Liver (tissue), 9 donors: ENCODE results near the gene MAGEA6. TPM values are rescaled to one million over a fixed set of nuclear protein-coding genes. Genes with fewer than 3 reads are reported as not detected.
"Not testable (repeated sequence)": the region's sequence is repeated elsewhere in the genome, so short reads cannot be mapped to it uniquely, and the experiment has no call there.

ENCODE experiments used
- DNase-seq: peaks from one replicate; pipeline ENCODE4 v3.0.0-alpha.2; 2017; ENCODE audit warnings: low spot score
- H3K27ac ChIP-seq, 2 donors: one replicate each; pipeline ENCODE4 v1.7.0; 2013; ENCODE audit warnings: inconsistent platforms in 2 of 2, low read length in 2 of 2, control low read depth in 1 of 2, low read depth in 1 of 2, mild to moderate bottlenecking in 1 of 2
- H3K27me3 ChIP-seq, 4 donors: one replicate each; pipeline versions ENCODE4 v1.6.1 to v1.7.0; 2013; ENCODE audit warnings: low read length in 3 of 4, inconsistent platforms in 1 of 4, mild to moderate bottlenecking in 1 of 4, moderate library complexity in 1 of 4; ENCODE audit not compliant: control insufficient read depth in 4 of 4, insufficient read depth in 4 of 4
- H3K36me3 ChIP-seq, 4 donors: one replicate each; pipeline versions ENCODE4 v1.6.1 to v1.7.0; 2013; ENCODE audit warnings: low read length in 3 of 4, mild to moderate bottlenecking in 3 of 4, low read depth in 1 of 4, moderate library complexity in 1 of 4; ENCODE audit not compliant: control insufficient read depth in 4 of 4, insufficient read depth in 3 of 4
- H3K4me1 ChIP-seq, 4 donors: one replicate each; pipeline versions ENCODE4 v1.6.1 to v1.7.0; 2013; ENCODE audit warnings: low read length in 3 of 4, mild to moderate bottlenecking in 3 of 4, moderate library complexity in 1 of 4; ENCODE audit not compliant: control insufficient read depth in 4 of 4, insufficient read depth in 4 of 4
- H3K4me3 ChIP-seq, 3 donors: one replicate each; pipeline versions ENCODE4 v1.6.1 to v1.7.0; 2013; ENCODE audit warnings: low read length in 3 of 3, control low read depth in 1 of 3, low read depth in 1 of 3, mild to moderate bottlenecking in 1 of 3
- H3K9ac ChIP-seq, 2 donors: one replicate each; pipeline ENCODE4 v1.7.0; 2013; ENCODE audit warnings: low read length in 2 of 2, mild to moderate bottlenecking in 2 of 2, moderate library complexity in 2 of 2, control low read depth in 1 of 2, low read depth in 1 of 2
- H3K9me3 ChIP-seq, 4 donors: one replicate each; pipeline versions ENCODE4 v1.6.1 to v1.7.0; 2013; ENCODE audit warnings: low read length in 3 of 4; ENCODE audit not compliant: control insufficient read depth in 4 of 4
- ATF3 ChIP-seq: IDR thresholded peaks from 2 replicates; pipeline ENCODE4 v1.6.1; 2016; ENCODE audit warnings: antibody characterized with exemption
- CTCF ChIP-seq: fragments of 150-350 bp; IDR thresholded peaks from 2 replicates; pipeline ENCODE4 v1.5.1; 2017; ENCODE audit warnings: improper control_type of control experiment, low read depth, low read length; ENCODE audit not compliant: missing input control
- EGR1 ChIP-seq, 2 donors: IDR thresholded peaks; 2 replicates each; pipeline ENCODE4 v1.6.1; 2016 to 2018; ENCODE audit warnings: antibody characterized with exemption in 2 of 2, low read depth in 2 of 2
- FOXA2 ChIP-seq: IDR thresholded peaks from 2 replicates; pipeline ENCODE4 v1.6.1; 2016; ENCODE audit warnings: antibody characterized with exemption
- GABPA ChIP-seq, 2 donors: IDR thresholded peaks in 1 of 2; conservative IDR thresholded peaks in 1 of 2; 2 replicates each; pipeline ENCODE4 v1.6.1; 2016; ENCODE audit warnings: antibody characterized with exemption in 2 of 2, mild to moderate bottlenecking in 1 of 2, moderate library complexity in 1 of 2
- HNF4A ChIP-seq, 2 donors: conservative IDR thresholded peaks; 2 replicates each; pipeline ENCODE4 v1.6.1; 2016; ENCODE audit warnings: antibody characterized with exemption in 2 of 2, mild to moderate bottlenecking in 2 of 2
- REST ChIP-seq: IDR thresholded peaks from 2 replicates; pipeline ENCODE4 v1.6.1; 2016; ENCODE audit warnings: antibody characterized with exemption, mild to moderate bottlenecking
- TAF1 ChIP-seq: conservative IDR thresholded peaks from 2 replicates; pipeline ENCODE4 v1.6.1; 2016; ENCODE audit warnings: antibody characterized with exemption, mild to moderate bottlenecking
- YY1 ChIP-seq: IDR thresholded peaks from 2 replicates; pipeline ENCODE4 v1.6.1; 2016; ENCODE audit warnings: antibody characterized with exemption, mild to moderate bottlenecking
- WGBS: extraction: QIAGEN DNeasy Blood & Tissue Kit; methylation state at CpG from one replicate; pipeline ENCODE4 v1.1.7; 2013; 5-methylcytosine and 5-hydroxymethylcytosine counted together
- polyA plus RNA-seq, 2 donors: library from polyadenylated mRNA; stranded (reverse) in 1 of 2; unstranded in 1 of 2; fragments of 200-250 nt in 1 of 2; fragments of >200 nt in 1 of 2; fragmentation: Nextera tagmentation in 1 of 2; extraction: Ambion mirVana in 1 of 2; gene quantifications; one replicate each; pipeline versions ENCODE4 v1.2.1 to v1.2.3, GENCODE V29; 2013 to 2015
- total RNA-seq, 2 donors: library from RNA; depleted of rRNA; stranded (reverse); fragments of >200 nt; gene quantifications; one replicate each; pipeline ENCODE4 v1.2.3, GENCODE V29; 2014
- TF ChIP-seq, protein P1 (sequence below): IDR thresholded peaks from 2 replicates; pipeline ENCODE4 v1.6.1; 2016; ENCODE audit warnings: antibody characterized with exemption
- donor health status: healthy.
- donor health status: healthy.
- donor health status: healthy.
- donor health status: healthy.
- donor health status: healthy.

The MAGEA6 gene
- total and polyA plus RNA-seq, 4 donors: not detected

GRCh38 chrX:152735860-152736511 lies 33.5 kb downstream of the MAGEA6 start:
- Histone ChIP-seq H3K9me3 (no peaks in the 10 kb centered on the region), H3K27me3 (no peaks in the 10 kb centered on the region), H3K9ac (no peak overlapping the region), H3K27ac (no peak overlapping the region), H3K4me1 (no peaks in the 10 kb centered on the region), H3K36me3 (no peaks in the 10 kb centered on the region), H3K4me3 (no peak overlapping the region)
- TF ChIP-seq TAF1 (no peak), ATF3 (no peak), FOXA2 (no peak), YY1 (no peak), REST (no peak), CTCF (no peak), EGR1 (IDR thresholded peaks at IDR 0.05; ENCODE audit: low read depth in 2 of 2) (no peak), GABPA (IDR thresholded peaks at IDR 0.05 in 1 of 2, conservative IDR thresholded peaks at IDR 0.05 in 1 of 2) (no peak), HNF4A (conservative IDR thresholded peaks at IDR 0.05) (no peak)
- TF ChIP-seq, protein P1, sequence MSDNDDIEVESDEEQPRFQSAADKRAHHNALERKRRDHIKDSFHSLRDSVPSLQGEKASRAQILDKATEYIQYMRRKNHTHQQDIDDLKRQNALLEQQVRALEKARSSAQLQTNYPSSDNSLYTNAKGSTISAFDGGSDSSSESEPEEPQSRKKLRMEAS: no peak
- 96% methylated on average over 12 of the region's 12 CpGs for WGBS
- no peak for DNase-seq

GRCh38 chrX:152735101-152735500 lies 34.4 kb downstream of the MAGEA6 start:
- H3K4me1 ChIP-seq: no peaks in the 10 kb centered on the region
- DNase-seq: no peak
- H3K27ac ChIP-seq: no peak overlapping the region
- H3K9me3 ChIP-seq: no peaks in the 10 kb centered on the region
- no peaks in the 10 kb centered on the region for H3K27me3 ChIP-seq
- no peak for TF ChIP-seq REST
- WGBS: 73% methylated on average over 2 of the region's 2 CpGs
- no peak overlapping the region for H3K9ac ChIP-seq
- no peak overlapping the region for H3K4me3 ChIP-seq
- no peaks in the 10 kb centered on the region for H3K36me3 ChIP-seq

GRCh38 chrX:152734143-152734858 lies 35.2 kb downstream of the MAGEA6 start:
- H3K27me3 ChIP-seq, DNase-seq, H3K27ac ChIP-seq, H3K4me1 ChIP-seq, H3K36me3 ChIP-seq, H3K9ac ChIP-seq, H3K9me3 ChIP-seq, H3K4me3 ChIP-seq: not testable (repeated sequence)
- WGBS: 94% methylated on average over 22 of the region's 22 CpGs
